GM23338 (cell line): ENCODE data around the gene KIF6. TPM values are rescaled to one million over a fixed set of nuclear protein-coding genes. Genes with fewer than 3 reads are reported as not detected.

Experiments used
- ATAC-seq: fragments of 200-7000 bp; cut with Tn5 transposase; 3 replicates; pipeline ENCODE4 v1.9.1; 2020
- DNase-seq: peaks from one replicate; pipeline ENCODE4 v3.0.0-alpha.2; 2015; ENCODE audit warnings: low spot score
- H2AFZ ChIP-seq: fragments of 200-600 bp; sonication (generic); 2 replicates; pipeline ENCODE4 v1.8.0; 2016; ENCODE audit warnings: antibody characterized with exemption, mild to moderate bottlenecking, moderate library complexity
- H3F3A ChIP-seq: fragments of 200-600 bp; sonication (generic); replicated peaks from 2 replicates; pipeline ENCODE4 v1.8.0; 2017; ENCODE audit warnings: antibody characterized with exemption, mixed run types, low read depth
- H3K27ac ChIP-seq: fragments of 200-600 bp; sonication (generic); 2 replicates; pipeline ENCODE4 v1.6.1; 2016; ENCODE audit warnings: low read depth
- H3K27me3 ChIP-seq: fragments of 200-600 bp; sonication (generic); 2 replicates; pipeline ENCODE4 v1.8.0; 2016; ENCODE audit warnings: mild to moderate bottlenecking, mixed run types, moderate library complexity; ENCODE audit not compliant: insufficient read depth
- H3K36me3 ChIP-seq: fragments of 200-600 bp; sonication (generic); 2 replicates; pipeline ENCODE4 v1.8.0; 2016; ENCODE audit warnings: mild to moderate bottlenecking; ENCODE audit not compliant: insufficient read depth
- H3K4me1 ChIP-seq: fragments of 200-600 bp; sonication (generic); 2 replicates; pipeline ENCODE4 v1.8.0; 2016; ENCODE audit warnings: mild to moderate bottlenecking, moderate library complexity; ENCODE audit not compliant: insufficient read depth
- H3K4me2 ChIP-seq: fragments of 200-600 bp; sonication (generic); 2 replicates; pipeline ENCODE4 v1.7.1; 2017; ENCODE audit warnings: mixed run types
- H3K4me3 ChIP-seq: fragments of 200-600 bp; sonication (generic); 2 replicates; pipeline ENCODE4 v1.6.1; 2016; ENCODE audit warnings: mixed run types
- H3K79me2 ChIP-seq: fragments of 200-600 bp; sonication (generic); replicated peaks from 2 replicates; pipeline ENCODE4 v1.8.0; 2017; ENCODE audit warnings: mild to moderate bottlenecking; ENCODE audit not compliant: insufficient read depth
- H3K9me2 ChIP-seq: fragments of 200-600 bp; sonication (generic); 2 replicates; pipeline ENCODE4 v1.8.0; 2017; ENCODE audit not compliant: insufficient read depth
- H4K20me1 ChIP-seq: fragments of 200-600 bp; sonication (generic); replicated peaks from 2 replicates; pipeline ENCODE4 v1.8.0; 2017; ENCODE audit warnings: mild to moderate bottlenecking; ENCODE audit not compliant: insufficient read depth
- H3K27ac Mint-ChIP-seq: 2 replicates; pipeline ENCODE4 v1.8.0; 2020; ENCODE audit warnings: inconsistent platforms, mild to moderate bottlenecking, moderate library complexity, mixed read lengths
- H3K27me3 Mint-ChIP-seq: 3 replicates; pipeline ENCODE4 v1.8.0; 2022; ENCODE audit warnings: low read depth, mild to moderate bottlenecking, moderate library complexity, mixed read lengths, inconsistent platforms; ENCODE audit not compliant: insufficient read depth, poor library complexity
- H3K36me3 Mint-ChIP-seq: 3 replicates; pipeline ENCODE4 v1.8.0; 2021; ENCODE audit warnings: low read depth, mild to moderate bottlenecking, inconsistent platforms, moderate library complexity, mixed read lengths
- H3K4me1 Mint-ChIP-seq: 3 replicates; pipeline ENCODE4 v1.8.0; 2020; ENCODE audit warnings: mild to moderate bottlenecking, inconsistent platforms, mixed read lengths
- H3K4me3 Mint-ChIP-seq: 3 replicates; pipeline ENCODE4 v1.8.0; 2021; ENCODE audit warnings: moderate library complexity, mild to moderate bottlenecking, inconsistent platforms, mixed read lengths
- H3K9me3 Mint-ChIP-seq: 3 replicates; pipeline ENCODE4 v1.8.0; 2020; ENCODE audit warnings: moderate library complexity, mild to moderate bottlenecking, inconsistent platforms, mixed read lengths
- CREB1 ChIP-seq: fragments of 250-450 bp; sonication (Bioruptor Pico); IDR thresholded peaks from 2 replicates; pipeline ENCODE4 v1.5.0; 2020; ENCODE audit warnings: low read depth, mild to moderate bottlenecking, moderate library complexity
- EZH2 ChIP-seq: fragments of 200-600 bp; sonication (generic); IDR thresholded peaks from one replicate; pipeline ENCODE4 v1.8.0; 2017; ENCODE audit warnings: antibody characterized with exemption, mild to moderate bottlenecking, low read depth; ENCODE audit not compliant: unreplicated experiment
- EZH2phosphoT487 ChIP-seq: fragments of 200-600 bp; sonication (generic); IDR thresholded peaks from one replicate; pipeline ENCODE4 v1.8.1; 2018; ENCODE audit warnings: antibody characterized with exemption; ENCODE audit not compliant: unreplicated experiment
- JUNB ChIP-seq: IDR thresholded peaks from one replicate; pipeline ENCODE4 v1.6.1; 2016; ENCODE audit warnings: antibody characterized with exemption; ENCODE audit not compliant: unreplicated experiment
- NANOG ChIP-seq: IDR thresholded peaks from 2 replicates; pipeline ENCODE4 v1.6.1; 2016; ENCODE audit warnings: antibody characterized with exemption, borderline replicate concordance
- POLR2AphosphoS5 ChIP-seq: IDR thresholded peaks from 2 replicates; pipeline ENCODE4 v1.6.1; 2016; ENCODE audit warnings: antibody characterized with exemption, low read depth
- ZNF114 ChIP-seq: fragments of 250-450 bp; sonication (Bioruptor Pico); IDR thresholded peaks from 2 replicates; pipeline ENCODE4 v1.5.0; 2020; ENCODE audit warnings: mild to moderate bottlenecking, moderate library complexity
- ZNF331 ChIP-seq: fragments of 250-450 bp; sonication (Bioruptor Pico); IDR thresholded peaks from 2 replicates; pipeline ENCODE4 v1.5.0; 2020; ENCODE audit warnings: low read depth, mild to moderate bottlenecking, moderate library complexity
- polyA plus RNA-seq: library from polyadenylated mRNA; unstranded; fragments of >200 nt; fragmentation: Nextera tagmentation; extraction: Ambion mirVana; gene quantifications from 2 replicates; pipeline ENCODE4 v1.2.1, GENCODE V29; 2016
- total RNA-seq: library from RNA; depleted of rRNA; stranded (reverse); fragments of >200 nt; shearing (Covaris generic); gene quantifications from 2 replicates; pipeline ENCODE4 v1.2.3, GENCODE V29; 2014
- TF ChIP-seq, protein P1 (sequence below): IDR thresholded peaks from one replicate; pipeline ENCODE4 v1.6.1; 2018; ENCODE audit warnings: antibody characterized with exemption; ENCODE audit not compliant: unreplicated experiment
- TF ChIP-seq, protein P2 (sequence below): fragments of 250-450 bp; sonication (Bioruptor Pico); IDR thresholded peaks from 2 replicates; pipeline ENCODE4 v1.5.0; 2020; ENCODE audit warnings: mild to moderate bottlenecking, moderate library complexity
- TF ChIP-seq, protein P3 (sequence below): IDR thresholded peaks from 2 replicates; pipeline ENCODE4 v1.6.1; 2016; ENCODE audit warnings: antibody characterized with exemption
- TF ChIP-seq, protein P4 (sequence below), 2 experiments: fragments of 200-600 bp in 1 of 2; sonication (generic) in 1 of 2; conservative IDR thresholded peaks; 2 replicates each; pipeline versions ENCODE4 v1.5.1 to v1.6.1; 2016 to 2017; ENCODE audit warnings: antibody characterized with exemption in 2 of 2, low read depth in 2 of 2, mild to moderate bottlenecking in 2 of 2, moderate library complexity in 1 of 2

KIF6 gene
- total and polyA plus RNA-seq, 2 experiments from 2014 or later: 0.87 to 1.7 TPM

DNA sequence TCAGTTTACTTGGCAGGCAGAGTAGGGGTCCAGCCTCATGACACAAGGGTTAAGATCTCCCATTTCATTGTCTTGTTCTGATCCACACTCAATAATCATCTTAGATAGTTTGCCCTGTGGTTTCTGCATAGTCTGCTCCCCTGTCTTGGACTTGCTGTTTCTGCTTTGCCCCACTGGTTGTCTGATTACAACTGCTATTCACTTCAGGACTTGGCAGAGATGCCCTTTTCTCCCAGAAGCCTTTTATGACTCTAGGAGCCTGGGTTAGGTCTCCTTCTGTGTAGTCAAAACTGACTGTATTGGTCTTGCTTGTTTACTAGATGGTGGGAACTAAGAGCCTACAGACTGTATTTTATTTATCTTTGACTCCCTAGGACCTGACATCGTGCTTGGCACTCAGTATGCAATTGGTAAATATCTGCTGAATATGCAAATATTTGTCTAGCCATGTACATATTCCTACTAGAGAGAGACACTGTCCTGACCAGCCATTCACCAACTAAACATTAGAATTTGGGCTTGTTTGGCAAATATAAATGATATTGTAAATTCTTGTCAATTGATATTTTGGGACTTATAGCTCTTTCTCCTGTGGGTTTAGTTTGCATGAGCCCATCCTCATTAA is 236.8 kb downstream of the KIF6 start (continued):
- TF ChIP-seq, protein P1, sequence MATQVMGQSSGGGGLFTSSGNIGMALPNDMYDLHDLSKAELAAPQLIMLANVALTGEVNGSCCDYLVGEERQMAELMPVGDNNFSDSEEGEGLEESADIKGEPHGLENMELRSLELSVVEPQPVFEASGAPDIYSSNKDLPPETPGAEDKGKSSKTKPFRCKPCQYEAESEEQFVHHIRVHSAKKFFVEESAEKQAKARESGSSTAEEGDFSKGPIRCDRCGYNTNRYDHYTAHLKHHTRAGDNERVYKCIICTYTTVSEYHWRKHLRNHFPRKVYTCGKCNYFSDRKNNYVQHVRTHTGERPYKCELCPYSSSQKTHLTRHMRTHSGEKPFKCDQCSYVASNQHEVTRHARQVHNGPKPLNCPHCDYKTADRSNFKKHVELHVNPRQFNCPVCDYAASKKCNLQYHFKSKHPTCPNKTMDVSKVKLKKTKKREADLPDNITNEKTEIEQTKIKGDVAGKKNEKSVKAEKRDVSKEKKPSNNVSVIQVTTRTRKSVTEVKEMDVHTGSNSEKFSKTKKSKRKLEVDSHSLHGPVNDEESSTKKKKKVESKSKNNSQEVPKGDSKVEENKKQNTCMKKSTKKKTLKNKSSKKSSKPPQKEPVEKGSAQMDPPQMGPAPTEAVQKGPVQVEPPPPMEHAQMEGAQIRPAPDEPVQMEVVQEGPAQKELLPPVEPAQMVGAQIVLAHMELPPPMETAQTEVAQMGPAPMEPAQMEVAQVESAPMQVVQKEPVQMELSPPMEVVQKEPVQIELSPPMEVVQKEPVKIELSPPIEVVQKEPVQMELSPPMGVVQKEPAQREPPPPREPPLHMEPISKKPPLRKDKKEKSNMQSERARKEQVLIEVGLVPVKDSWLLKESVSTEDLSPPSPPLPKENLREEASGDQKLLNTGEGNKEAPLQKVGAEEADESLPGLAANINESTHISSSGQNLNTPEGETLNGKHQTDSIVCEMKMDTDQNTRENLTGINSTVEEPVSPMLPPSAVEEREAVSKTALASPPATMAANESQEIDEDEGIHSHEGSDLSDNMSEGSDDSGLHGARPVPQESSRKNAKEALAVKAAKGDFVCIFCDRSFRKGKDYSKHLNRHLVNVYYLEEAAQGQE: no peak
- no peak for TF ChIP-seq JUNB
- TF ChIP-seq EZH2: no peak
- TF ChIP-seq POLR2AphosphoS5: no peak
- TF ChIP-seq ZNF331 (CRISPR knock-in tag): no peak

DNA sequence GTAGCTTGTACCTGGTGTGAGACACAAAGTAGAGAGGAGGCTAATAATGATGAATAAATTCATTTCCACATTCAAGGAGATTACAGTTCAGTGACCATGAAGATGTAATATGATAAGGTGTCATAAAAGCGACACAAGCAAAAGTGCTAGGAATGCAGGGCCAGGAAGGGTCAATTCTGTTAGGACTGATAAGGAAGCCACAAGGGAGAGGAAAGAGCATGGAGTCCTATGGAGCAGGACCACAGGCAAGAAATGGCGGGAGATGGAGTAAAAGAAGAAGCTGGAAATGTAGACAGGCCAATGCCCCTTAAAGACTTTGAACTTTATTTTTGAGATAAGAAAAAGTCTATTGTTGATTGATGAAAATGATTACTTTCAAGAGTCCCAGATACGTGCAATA is 240.9 kb downstream of the KIF6 start:
- H3K36me3 Mint-ChIP-seq: no peaks in the 10 kb centered on the region
- TF ChIP-seq, protein P2, sequence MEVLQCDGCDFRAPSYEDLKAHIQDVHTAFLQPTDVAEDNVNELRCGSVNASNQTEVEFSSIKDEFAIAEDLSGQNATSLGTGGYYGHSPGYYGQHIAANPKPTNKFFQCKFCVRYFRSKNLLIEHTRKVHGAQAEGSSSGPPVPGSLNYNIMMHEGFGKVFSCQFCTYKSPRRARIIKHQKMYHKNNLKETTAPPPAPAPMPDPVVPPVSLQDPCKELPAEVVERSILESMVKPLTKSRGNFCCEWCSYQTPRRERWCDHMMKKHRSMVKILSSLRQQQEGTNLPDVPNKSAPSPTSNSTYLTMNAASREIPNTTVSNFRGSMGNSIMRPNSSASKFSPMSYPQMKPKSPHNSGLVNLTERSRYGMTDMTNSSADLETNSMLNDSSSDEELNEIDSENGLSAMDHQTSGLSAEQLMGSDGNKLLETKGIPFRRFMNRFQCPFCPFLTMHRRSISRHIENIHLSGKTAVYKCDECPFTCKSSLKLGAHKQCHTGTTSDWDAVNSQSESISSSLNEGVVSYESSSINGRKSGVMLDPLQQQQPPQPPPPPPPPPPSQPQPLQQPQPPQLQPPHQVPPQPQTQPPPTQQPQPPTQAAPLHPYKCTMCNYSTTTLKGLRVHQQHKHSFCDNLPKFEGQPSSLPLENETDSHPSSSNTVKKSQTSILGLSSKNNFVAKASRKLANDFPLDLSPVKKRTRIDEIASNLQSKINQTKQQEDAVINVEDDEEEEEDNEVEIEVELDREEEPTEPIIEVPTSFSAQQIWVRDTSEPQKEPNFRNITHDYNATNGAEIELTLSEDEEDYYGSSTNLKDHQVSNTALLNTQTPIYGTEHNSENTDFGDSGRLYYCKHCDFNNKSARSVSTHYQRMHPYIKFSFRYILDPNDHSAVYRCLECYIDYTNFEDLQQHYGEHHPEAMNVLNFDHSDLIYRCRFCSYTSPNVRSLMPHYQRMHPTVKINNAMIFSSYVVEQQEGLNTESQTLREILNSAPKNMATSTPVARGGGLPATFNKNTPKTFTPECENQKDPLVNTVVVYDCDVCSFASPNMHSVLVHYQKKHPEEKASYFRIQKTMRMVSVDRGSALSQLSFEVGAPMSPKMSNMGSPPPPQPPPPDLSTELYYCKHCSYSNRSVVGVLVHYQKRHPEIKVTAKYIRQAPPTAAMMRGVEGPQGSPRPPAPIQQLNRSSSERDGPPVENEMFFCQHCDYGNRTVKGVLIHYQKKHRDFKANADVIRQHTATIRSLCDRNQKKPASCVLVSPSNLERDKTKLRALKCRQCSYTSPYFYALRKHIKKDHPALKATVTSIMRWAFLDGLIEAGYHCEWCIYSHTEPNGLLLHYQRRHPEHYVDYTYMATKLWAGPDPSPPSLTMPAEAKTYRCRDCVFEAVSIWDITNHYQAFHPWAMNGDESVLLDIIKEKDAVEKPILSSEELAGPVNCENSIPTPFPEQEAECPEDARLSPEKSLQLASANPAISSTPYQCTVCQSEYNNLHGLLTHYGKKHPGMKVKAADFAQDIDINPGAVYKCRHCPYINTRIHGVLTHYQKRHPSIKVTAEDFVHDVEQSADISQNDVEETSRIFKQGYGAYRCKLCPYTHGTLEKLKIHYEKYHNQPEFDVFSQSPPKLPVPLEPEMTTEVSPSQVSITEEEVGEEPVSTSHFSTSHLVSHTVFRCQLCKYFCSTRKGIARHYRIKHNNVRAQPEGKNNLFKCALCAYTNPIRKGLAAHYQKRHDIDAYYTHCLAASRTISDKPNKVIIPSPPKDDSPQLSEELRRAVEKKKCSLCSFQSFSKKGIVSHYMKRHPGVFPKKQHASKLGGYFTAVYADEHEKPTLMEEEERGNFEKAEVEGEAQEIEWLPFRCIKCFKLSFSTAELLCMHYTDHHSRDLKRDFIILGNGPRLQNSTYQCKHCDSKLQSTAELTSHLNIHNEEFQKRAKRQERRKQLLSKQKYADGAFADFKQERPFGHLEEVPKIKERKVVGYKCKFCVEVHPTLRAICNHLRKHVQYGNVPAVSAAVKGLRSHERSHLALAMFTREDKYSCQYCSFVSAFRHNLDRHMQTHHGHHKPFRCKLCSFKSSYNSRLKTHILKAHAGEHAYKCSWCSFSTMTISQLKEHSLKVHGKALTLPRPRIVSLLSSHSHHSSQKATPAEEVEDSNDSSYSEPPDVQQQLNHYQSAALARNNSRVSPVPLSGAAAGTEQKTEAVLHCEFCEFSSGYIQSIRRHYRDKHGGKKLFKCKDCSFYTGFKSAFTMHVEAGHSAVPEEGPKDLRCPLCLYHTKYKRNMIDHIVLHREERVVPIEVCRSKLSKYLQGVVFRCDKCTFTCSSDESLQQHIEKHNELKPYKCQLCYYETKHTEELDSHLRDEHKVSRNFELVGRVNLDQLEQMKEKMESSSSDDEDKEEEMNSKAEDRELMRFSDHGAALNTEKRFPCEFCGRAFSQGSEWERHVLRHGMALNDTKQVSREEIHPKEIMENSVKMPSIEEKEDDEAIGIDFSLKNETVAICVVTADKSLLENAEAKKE (CRISPR knock-in tag): no peak
- TF ChIP-seq ZNF331 (CRISPR knock-in tag) (no peak), CREB1 (no peak), POLR2AphosphoS5 (no peak), NANOG (no peak), EZH2phosphoT487 (no peak), ZNF114 (CRISPR knock-in tag) (no peak), JUNB (no peak), EZH2 (no peak)
- TF ChIP-seq, protein P3, sequence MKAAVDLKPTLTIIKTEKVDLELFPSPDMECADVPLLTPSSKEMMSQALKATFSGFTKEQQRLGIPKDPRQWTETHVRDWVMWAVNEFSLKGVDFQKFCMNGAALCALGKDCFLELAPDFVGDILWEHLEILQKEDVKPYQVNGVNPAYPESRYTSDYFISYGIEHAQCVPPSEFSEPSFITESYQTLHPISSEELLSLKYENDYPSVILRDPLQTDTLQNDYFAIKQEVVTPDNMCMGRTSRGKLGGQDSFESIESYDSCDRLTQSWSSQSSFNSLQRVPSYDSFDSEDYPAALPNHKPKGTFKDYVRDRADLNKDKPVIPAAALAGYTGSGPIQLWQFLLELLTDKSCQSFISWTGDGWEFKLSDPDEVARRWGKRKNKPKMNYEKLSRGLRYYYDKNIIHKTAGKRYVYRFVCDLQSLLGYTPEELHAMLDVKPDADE: no peak
- TF ChIP-seq, protein P4, sequence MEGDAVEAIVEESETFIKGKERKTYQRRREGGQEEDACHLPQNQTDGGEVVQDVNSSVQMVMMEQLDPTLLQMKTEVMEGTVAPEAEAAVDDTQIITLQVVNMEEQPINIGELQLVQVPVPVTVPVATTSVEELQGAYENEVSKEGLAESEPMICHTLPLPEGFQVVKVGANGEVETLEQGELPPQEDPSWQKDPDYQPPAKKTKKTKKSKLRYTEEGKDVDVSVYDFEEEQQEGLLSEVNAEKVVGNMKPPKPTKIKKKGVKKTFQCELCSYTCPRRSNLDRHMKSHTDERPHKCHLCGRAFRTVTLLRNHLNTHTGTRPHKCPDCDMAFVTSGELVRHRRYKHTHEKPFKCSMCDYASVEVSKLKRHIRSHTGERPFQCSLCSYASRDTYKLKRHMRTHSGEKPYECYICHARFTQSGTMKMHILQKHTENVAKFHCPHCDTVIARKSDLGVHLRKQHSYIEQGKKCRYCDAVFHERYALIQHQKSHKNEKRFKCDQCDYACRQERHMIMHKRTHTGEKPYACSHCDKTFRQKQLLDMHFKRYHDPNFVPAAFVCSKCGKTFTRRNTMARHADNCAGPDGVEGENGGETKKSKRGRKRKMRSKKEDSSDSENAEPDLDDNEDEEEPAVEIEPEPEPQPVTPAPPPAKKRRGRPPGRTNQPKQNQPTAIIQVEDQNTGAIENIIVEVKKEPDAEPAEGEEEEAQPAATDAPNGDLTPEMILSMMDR (conservative IDR thresholded peaks at IDR 0.05; ENCODE audit: low read depth in 2 of 2): no peak

More for the DNA sequence above, 240.9 kb downstream of the KIF6 start:
- no peak overlapping the region for H3K4me2 ChIP-seq
- DNase-seq: no peak
- Mint-ChIP-seq H3K9me3 (no peaks in the 10 kb centered on the region; the same call in 2 of the 3 replicates), H3K4me3 (no peak overlapping the region), H3K27me3 (no peaks in the 10 kb centered on the region), H3K27ac (no peak overlapping the region), H3K4me1 (no peaks in the 10 kb centered on the region)
- H3K4me3 ChIP-seq: no peak overlapping the region
- no peaks in the 10 kb centered on the region for H3F3A ChIP-seq
- no peak overlapping the region for H3K27ac ChIP-seq
- H4K20me1 ChIP-seq: no peaks in the 10 kb centered on the region
- peaks cover 9% of the 10 kb centered on the region; the same call in 1 of the 2 replicates for H3K9me2 ChIP-seq
- no peaks in the 10 kb centered on the region for H3K27me3 ChIP-seq
- no peaks in the 10 kb centered on the region for H3K4me1 ChIP-seq
- no peak overlapping the region for H2AFZ ChIP-seq
- no peak for ATAC-seq
- H3K79me2 ChIP-seq: no peaks in the 10 kb centered on the region
- no peaks in the 10 kb centered on the region for H3K36me3 ChIP-seq
